Stimulated activated CD4-positive, alpha-beta T cell treated with anti-CD3 and anti-CD28 coated beads, TNF-alpha, amount 100 ng/mL, for 48 hours (primary cell): ENCODE data around the gene TRIM17.
"Not testable (repeated sequence)": the region's sequence is repeated elsewhere in the genome, so short reads cannot be mapped to it uniquely, and the experiment has no call there.

Source experiments
- DNase-seq, 3 donors: peaks; one replicate each; pipeline ENCODE4 v3.0.0-alpha.2; 2020; ENCODE audit warnings: low read depth in 3 of 3

Gene TRIM17

DNA sequence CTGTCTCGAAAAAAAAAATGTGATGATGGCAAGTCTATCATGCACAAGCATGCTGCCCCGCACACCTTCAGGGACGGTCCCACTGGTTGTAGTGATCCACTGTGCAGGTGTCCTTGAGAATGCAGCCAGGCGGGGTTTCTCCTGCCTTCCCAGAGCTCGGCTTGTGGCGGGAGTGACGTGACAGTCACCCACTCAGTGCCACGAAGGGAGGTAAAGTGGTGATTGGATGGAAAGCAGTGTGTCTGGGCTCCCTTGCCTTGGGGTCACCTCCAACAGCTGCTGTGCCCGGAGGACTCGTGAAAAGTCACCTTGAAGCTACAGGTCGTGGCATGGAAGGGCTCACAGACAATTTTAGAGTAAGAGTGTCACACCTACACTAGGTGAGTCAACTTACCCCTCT is 33.5 kb upstream of the TRIM17 start:
- DNase-seq: no peak

DNA sequence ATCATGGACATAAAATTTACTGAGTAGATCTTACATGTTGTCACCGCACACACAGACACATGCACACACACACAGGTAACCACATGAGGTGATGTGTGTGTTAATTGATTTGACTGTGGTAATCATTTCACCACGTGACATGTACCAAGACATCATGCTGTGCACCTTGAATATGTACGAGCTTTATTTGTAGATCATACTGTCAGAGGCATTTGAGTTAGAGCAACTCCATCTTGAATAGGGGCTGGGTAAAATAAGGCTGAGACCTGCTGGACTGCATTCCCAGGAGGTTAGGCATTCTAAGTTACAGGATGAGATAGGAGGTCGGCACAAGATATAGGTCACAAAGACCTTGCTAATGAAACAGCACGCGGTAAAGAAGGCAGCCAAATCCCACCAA is 31.7 kb upstream of the TRIM17 start:
- DNase-seq: no peak

DNA sequence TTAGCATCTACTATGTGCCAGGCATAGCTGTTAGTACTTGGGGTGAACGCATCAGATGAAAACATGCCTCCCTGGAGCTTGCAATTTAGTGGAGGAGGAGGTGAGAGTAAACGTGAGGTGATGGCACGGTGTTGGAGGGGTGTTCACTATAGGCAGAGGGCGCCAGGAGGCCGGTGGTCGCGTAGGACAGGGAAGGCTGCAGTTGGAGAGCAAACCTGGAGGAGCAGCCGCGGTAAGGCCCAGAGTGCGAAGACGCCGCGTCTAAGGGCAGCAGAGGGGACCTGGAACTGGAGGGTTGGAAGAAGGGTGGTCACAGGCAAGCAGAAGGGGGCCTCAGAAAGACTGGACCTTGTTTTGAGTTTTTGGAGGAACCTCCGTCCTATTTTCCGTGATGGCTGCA is 30.2 kb upstream of the TRIM17 start:
- no peak for DNase-seq

DNA sequence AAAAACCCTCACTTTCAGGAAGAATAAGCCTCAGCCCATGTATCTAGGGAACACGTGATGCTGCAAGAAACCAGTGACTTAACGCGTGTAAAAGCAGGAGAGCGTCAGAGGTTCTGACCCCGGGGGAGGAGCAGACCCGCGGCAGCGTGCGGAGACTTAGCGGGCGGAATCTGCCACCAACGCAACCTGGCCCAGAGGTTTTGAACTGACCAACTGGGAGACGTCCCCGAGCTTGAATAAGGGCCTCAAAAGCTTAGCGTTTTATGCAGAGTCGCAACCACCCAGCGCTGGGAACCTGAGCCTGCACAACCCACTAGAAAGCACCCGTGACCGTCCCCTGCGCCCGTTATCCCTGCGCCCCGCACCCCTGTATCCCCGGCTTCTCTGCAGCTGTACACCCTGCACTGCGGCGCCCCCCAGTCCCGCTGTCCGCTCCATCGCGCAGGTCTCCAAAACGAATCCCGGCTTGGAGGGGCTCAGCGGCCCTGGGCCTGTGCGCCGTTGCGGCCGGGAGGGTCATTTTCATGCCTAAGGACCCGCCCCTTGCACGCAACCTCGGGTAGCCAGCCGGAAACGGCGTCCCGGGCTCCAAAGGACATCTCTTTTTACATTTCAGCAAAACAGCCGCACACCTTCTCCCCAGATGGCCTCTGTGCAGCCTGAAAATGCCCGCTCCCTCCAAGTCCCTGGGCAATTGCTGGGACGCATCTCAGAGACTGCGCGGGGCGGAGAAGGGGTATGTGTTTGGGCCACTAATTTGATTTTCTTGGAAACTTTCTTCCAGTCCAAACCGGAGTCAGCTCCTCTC is 29.4 kb upstream of the TRIM17 start:
- peak in 1 of 3 donors; percentile 35 for DNase-seq

DNA sequence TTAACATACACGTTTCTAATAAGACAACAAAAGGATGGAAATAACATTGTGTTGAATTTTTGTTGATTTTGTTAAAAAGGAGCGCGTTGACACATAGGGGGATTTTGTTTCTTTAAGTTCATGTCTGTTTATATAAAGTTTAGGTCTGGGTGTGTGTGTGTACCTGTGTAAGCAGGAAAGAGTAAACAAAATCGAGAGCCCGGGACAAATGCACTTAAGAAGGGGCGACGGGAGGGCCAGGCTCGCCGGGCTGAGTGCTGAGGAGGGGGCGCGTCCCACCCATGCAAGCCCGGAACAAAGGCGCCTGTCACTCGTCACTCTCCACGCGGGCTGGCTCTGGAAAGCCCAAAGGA is 28.8 kb upstream of the TRIM17 start:
- DNase-seq: no peak

GRCh38 chr1:228443395-228443794 is 26.7 kb upstream of the TRIM17 start:
- no peak for DNase-seq

GRCh38 chr1:228440761-228441500 is 24.3 kb upstream of the TRIM17 start:
- DNase-seq: no peak

DNA sequence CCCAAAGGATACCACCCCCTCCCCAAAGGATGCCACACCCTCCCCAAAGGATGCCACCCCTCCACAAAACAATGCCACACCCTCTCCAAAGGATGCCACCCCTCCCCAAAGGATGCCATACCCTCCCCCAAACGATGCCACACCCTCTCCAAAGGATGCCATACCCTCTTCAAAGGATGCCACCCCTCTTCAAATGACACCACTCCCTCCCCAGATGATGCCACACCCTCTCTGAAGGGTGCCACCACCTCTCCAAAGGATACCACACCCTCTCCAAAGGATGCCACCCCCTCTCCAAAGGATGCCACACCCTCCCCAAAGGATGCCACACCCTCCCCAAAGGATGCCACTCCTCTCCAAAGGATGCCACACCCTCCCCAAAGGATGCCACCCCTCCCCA is 21.6 kb upstream of the TRIM17 start:
- DNase-seq: no peak

DNA sequence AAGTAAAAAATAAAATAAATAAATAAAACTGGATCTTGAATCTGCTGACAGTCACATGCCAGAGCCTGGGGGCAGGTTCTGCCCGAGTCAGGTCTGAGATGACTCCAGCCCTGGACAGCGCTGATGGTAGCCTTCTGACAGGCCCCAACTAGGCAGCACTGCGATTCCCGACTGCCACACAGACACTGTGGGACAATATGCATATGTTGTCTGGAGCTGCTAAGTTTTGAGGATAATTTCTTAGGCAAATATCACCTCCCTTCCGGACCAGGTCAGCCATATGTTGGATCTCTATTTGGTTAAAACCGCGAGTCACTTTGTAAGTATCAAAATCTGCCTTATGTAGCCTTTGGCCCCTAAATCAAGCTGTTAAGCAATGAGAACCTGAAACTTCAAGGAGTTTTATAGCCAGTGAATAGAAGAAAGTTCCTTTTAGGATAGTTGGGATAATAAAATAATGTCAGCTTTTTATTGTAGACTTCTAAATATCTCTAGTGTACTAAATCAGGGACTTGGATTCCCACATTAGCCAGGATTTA is 20.8 kb upstream of the TRIM17 start:
- no peak for DNase-seq

DNA sequence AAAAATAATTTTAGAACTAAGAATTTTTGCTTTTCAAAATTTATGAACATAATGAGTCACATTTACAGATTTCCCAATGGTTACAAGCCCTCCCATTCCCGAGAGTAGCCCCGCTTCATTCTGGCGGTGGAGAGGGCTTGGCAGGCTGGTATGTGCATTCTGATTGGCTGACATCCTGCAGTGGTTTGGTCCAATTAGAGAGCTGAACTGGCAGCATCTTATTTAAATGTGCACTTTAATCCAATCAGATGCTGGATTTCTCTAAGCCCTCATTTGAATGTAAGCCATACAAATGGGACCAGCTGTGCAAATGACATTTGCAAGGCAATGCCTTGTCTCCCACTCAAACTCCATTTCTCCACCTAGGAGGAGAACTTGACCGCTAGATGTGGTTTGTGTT is 18.0 kb upstream of the TRIM17 start:
- DNase-seq: no peak

DNA sequence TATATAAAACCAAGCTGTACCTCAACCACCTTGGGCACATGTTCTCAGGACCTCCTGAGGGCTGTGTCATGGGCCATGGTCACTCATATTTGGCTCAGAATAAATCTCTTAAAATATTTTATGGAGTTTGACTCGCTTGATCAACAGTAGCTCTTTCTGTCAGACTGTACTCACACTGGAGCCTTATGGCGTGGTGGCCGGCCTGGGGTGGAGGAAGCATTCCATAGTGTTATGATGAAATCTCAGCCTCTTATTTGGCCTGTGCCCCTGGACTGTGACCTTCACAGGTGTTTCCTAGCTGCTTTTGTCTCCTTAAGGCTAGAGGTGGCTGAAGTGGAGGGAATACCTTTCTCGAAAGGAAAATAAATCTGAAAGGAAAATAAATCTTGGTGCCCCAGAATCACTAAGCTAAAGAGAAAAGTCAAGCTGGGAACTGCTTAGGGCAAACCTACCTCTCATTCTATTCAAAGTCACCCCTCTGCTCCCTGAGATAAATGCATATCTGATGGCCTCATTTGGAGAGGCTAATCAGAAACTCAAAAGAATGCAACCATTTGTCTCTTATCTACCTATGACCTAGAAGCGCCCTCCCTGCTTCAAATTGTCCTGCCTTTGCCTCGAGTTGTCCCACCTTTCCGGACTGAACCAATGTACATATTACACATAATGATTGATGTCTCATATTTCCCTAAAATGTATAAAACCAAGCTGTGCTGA is 16.8 kb upstream of the TRIM17 start:
- DNase-seq: not testable (repeated sequence)

DNA sequence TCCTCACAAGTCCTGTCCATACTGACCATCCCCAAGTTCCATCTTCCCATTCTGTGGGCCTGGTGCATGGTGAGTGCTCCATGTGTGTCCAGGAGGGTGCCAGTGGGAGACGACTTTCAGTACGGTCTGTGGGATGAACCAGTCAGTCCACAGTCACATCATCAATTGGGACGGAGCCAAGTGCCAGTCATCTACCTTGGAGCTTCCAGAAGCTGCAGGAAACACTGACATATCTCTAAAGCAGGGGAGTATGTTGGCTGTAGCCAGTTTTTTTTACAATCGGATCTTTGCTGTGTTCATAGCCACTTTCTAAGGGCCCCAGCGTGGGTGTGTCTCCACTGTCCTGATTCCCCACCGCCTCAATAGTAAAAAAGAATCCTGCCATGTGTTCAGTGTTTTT is 13.6 kb upstream of the TRIM17 start:
- DNase-seq: no peak

- no peak for DNase-seq
These were observed 13.0 kb upstream of the TRIM17 start for GRCh38 chr1:228429698-228430097.

DNA sequence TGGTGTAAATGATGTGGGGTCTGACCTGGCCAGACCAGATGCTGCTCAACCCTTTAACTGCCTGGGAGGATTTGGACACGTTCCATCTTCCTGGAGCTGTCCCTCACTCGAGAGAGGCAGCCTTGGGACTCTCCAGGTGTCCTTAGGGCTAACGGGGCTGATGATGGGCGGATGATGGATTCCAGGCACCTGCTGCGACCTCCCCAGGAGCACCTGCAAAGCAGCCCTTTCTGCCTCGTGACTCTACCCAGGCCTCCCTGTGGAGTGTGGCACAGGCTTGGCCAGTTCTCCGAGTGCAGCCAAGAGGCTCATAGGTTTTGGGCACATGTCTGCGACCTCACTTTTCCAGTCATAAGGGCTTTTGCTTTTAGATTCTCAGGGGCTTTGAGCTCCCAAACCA is 12.3 kb upstream of the TRIM17 start:
- DNase-seq: no peak

DNA sequence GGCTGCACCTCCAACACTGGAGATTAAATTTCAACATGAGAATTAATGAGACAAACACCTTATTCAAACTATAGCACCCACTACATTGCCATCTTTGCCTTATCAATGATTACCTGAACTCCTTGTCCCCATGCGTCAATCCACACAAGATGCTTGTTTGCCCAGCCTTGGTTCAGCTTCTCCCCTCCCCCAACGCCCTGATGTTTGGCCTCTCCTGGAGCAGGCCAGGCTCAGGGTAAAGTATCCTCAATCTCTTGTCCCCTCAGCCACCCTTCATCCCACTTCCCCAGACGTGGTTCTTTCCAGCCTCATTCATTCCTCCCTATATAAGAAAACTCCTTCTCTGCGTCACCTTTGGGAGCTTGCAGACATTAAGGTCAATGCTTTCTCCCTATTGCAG is 11.8 kb upstream of the TRIM17 start:
- DNase-seq: no peak

- DNase-seq: no peak
These were observed 10.0 kb upstream of the TRIM17 start for GRCh38 chr1:228426518-228427175.

DNA sequence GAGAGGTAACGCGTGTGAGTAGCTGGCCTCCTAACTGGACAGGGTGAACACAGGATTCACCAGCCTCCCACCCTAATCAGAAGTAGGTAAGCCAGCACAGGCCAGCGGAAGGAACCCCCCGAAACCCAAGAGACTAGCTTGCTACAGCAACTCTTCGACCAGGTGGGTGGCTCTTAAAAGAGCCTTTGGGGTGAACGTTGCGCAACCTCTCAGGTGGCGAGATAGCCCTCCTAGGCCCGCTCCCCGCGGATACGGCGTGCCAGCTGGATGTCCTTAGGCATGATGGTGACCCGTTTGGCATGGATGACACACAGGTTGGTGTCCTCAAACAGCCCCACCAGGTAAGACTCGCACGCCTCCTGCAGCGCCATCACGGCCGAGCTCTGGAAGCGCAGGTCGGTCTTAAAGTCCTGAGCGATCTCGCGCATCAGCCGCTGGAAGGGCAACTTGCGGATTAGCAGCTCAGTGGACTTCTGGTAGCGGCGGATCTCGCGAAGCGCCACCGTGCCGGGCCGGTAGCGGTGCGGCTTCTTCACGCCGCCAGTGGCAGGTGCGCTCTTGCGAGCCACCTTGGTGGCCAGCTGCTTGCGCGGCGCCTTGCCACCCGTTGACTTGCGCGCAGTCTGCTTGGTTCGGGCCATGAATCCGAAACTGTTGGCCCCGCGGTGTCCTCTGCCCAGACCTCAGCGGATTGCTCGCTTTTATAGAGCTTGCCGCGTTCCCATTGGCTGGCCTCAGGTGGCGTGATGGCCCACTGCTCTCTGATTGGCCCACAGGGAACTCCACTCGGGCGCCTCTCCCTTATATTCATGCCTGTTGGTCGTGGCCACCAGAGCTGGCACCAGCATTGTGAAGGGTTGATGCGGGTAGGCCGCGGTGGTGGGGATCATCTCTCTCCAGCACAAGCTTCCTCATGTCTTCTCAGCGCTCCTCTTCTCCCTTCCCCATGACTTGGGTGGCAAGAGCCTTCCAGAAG is 8.3 kb upstream of the TRIM17 start:
- no peak for DNase-seq

DNA sequence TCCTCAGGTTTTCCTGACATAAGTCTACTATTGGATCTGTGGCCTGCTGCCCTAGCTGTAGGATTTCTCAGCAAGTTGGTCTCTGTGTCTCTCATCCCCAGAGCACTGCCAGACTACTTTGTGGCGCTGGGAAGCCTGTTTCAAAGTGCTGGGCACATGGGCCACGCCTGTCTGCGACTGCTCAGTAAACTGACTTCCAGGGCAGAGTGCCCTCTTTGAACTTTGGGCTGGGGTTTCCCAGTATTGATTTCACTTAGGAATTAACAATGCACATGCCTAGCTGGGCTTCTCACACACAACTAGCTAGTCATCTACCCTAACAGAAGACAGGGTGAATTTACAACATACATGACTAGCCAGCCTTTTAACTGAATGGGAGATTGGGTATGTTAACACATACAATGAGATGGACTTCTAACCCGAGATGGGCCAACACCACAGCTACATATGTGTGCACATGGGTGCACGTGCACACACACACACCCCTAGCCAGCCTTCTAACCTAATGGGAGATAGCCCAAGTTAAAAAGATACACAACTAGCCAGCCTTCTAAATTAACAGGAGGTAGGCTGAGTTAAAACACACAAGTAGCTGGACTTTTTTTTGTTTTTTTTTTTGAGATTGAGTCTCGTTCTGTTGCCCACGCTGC is 6.9 kb upstream of the TRIM17 start:
- DNase-seq: no peak

DNA sequence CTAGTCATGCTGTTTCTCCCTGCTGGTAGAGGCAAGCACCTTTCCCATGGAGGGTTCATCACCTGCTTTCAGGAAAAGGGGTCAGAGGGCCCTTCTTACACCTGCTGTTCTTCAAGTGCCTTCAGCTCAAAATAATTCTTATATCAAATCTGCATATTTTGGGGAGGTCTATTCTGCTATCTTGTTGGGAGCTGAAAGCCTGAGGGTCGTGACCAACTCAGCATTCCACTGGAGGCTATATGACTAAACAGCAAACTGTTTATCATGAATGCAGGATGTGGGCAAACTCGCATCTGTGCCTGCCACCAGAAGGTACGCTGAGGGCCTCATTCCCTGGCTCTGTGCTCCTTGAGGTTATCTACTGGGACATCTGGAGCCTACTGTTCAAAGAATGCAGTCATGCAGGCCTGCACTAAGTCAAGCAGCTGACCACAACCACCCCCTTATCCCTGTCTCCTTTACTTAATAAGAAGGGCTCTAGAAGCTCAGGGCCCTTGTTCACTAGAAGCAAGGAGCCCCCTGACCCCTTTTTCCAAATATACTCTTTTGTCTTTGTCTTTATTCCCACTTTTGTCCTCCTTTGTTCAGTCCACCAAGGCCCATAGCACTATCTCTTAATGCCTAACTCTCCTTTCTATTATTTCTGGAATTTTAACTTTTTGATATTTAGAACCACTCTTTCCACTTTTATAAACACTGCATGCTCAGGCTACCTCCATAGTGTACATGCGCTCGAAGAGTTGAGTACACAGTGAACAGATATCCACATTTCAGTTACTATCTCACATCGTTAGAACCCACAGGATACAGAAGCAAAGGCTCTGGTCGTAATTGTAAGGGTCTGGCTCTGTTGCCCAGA is 4.5 kb upstream of the TRIM17 start:
- no peak for DNase-seq
